Activated naive CD4-positive, alpha-beta T cell treated with anti-CD3 and anti-CD28 coated beads, Interleukin-2, amount 50 U/mL, for 24 hours (primary cell): ENCODE results near the gene ADAMTS14.

Source experiments
- H3K27ac Mint-ChIP-seq: one replicate; pipeline ENCODE4 v1.8.0; 2021; ENCODE audit warnings: mild to moderate bottlenecking, mixed read lengths
- H3K27me3 Mint-ChIP-seq: one replicate; pipeline ENCODE4 v1.8.0; 2021; ENCODE audit warnings: mixed read lengths
- H3K36me3 Mint-ChIP-seq: one replicate; pipeline ENCODE4 v1.8.0; 2021; ENCODE audit warnings: mixed read lengths
- H3K4me1 Mint-ChIP-seq: one replicate; pipeline ENCODE4 v1.8.0; 2021; ENCODE audit warnings: mixed read lengths
- H3K4me3 Mint-ChIP-seq: one replicate; pipeline ENCODE4 v1.8.0; 2021; ENCODE audit warnings: mild to moderate bottlenecking, mixed read lengths
- H3K9me3 Mint-ChIP-seq: one replicate; pipeline ENCODE4 v1.8.0; 2021; ENCODE audit warnings: mixed read lengths

ADAMTS14 gene

GRCh38 chr10:70780772-70781171 is 108.5 kb downstream of the ADAMTS14 start:
- Mint-ChIP-seq H3K36me3 (no peaks in the 10 kb centered on the region), H3K27me3 (no peaks in the 10 kb centered on the region), H3K9me3 (no peaks in the 10 kb centered on the region), H3K4me1 (no peaks in the 10 kb centered on the region), H3K27ac (no peak overlapping the region), H3K4me3 (no peak overlapping the region)

- H3K27ac Mint-ChIP-seq: no peak overlapping the region
- H3K27me3 Mint-ChIP-seq: no peaks in the 10 kb centered on the region
- H3K9me3 Mint-ChIP-seq: no peaks in the 10 kb centered on the region
- H3K36me3 Mint-ChIP-seq: no peaks in the 10 kb centered on the region
- H3K4me3 Mint-ChIP-seq: no peak overlapping the region
- no peaks in the 10 kb centered on the region for H3K4me1 Mint-ChIP-seq
Observed at GRCh38 chr10:70781461-70782051, 109.2 kb downstream of the ADAMTS14 start.

GRCh38 chr10:70782086-70782745 is 109.9 kb downstream of the ADAMTS14 start:
- Mint-ChIP-seq H3K27me3 (no peaks in the 10 kb centered on the region), H3K27ac (no peak overlapping the region), H3K9me3 (no peaks in the 10 kb centered on the region), H3K4me3 (no peak overlapping the region), H3K36me3 (no peaks in the 10 kb centered on the region), H3K4me1 (peaks cover 7% of the 10 kb centered on the region)

DNA sequence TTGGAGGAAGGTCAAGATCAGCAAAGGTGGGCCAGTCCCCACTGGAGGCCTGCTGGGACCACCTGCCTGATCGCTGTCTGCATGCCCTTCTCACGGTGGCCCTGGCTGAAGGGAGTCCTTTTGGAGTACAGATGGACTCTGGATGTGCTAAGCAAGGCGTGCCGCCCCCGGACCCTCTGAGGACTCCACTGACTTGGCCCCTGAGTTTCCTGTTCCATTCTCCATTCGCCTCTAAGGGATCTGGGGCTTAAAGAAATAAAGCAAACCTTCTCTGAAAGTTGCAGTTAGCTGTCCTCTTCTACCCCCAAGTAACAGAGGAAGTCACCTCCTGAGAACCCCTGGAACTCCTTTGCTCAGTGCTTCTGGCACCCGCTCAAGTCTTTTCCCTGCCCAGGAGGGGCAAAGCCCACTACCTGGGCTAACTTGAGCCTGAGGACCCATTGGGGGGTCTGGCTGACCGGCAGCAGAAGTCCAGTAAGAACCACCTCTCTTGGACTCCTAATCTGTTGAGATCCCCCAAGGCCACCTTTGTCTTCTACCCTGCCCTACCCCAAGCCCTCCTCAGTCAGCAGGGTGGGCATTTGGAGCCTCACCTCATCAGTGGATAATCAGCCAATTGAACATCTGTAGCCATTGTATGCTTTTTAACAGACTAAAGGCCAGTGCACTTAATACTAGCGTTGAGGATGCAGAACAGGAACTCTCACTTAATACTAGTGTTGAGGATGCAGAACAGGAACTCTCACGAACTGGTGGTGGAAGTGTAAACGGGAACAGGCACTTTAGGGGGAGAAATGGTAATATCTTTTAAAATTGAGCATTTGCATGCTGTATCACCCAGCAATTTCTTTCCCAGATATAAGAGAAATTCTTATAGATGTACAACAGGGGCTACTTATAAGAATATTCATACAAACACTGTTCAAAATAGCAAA is 110.7 kb downstream of the ADAMTS14 start:
- Mint-ChIP-seq H3K9me3 (no peaks in the 10 kb centered on the region), H3K4me3 (no peak overlapping the region), H3K27me3 (no peaks in the 10 kb centered on the region), H3K4me1 (peaks cover 7% of the 10 kb centered on the region), H3K27ac (no peak overlapping the region), H3K36me3 (no peaks in the 10 kb centered on the region)

GRCh38 chr10:70784016-70784415 is 111.7 kb downstream of the ADAMTS14 start:
- H3K9me3 Mint-ChIP-seq: no peaks in the 10 kb centered on the region
- no peak overlapping the region for H3K27ac Mint-ChIP-seq
- H3K27me3 Mint-ChIP-seq: no peaks in the 10 kb centered on the region
- peaks cover 7% of the 10 kb centered on the region for H3K4me1 Mint-ChIP-seq
- H3K4me3 Mint-ChIP-seq: no peak overlapping the region
- H3K36me3 Mint-ChIP-seq: no peaks in the 10 kb centered on the region

DNA sequence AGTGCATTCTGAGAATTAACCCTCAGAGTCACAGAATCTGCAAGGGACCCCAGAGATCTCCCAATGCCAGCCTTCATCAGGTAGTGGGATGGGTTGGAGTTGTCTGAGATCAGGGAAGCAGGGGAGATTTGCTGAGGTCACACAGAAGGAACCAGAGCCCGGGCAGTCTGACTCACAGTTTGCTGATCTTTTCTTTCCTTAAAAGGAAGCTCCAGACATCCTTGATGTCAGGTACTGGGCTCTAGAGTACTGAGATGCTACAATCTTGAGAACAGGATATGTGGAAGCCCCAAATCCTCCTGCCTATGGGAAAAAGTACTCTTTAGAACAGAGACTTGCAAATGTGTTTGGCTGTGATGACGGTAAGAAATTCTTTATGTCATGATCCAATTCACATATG is 112.2 kb downstream of the ADAMTS14 start:
- Mint-ChIP-seq H3K27me3 (no peaks in the 10 kb centered on the region), H3K9me3 (no peaks in the 10 kb centered on the region), H3K4me1 (peaks cover 7% of the 10 kb centered on the region), H3K27ac (no peak overlapping the region), H3K36me3 (no peaks in the 10 kb centered on the region), H3K4me3 (no peak overlapping the region)

DNA sequence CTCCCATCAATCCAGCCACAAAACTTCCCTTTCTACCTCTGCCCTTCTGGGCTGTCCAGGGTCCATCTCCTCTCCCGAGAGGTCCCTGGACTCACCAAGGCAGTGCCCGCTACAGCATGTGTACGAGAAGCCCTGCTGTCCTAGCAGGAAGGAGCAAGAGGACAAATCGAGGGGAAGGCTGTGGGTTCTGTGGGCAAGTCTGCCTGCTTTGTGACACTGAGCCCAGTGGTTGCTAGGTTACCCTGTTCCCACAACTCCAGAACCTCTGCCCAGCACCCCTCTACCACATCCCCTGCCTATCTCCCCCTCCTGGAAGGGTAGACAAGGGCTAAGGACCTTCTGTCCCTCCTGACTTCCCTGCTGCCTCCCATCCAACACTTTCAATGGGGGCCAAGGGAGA is 112.9 kb downstream of the ADAMTS14 start, which contains the start of gene TBATA:
Gene TBATA (minus strand): TSS at position 188 of the 400 bp plus-strand sequence. CDS start 1,998 bp downstream, outside the sequence.
- H3K4me1 Mint-ChIP-seq: peaks cover 7% of the 10 kb centered on the region
- no peaks in the 10 kb centered on the region for H3K27me3 Mint-ChIP-seq
- H3K4me3 Mint-ChIP-seq: no peak within 1 kb of the TSS
- H3K27ac Mint-ChIP-seq: no peak within 1 kb of the TSS
- no peaks in the 10 kb centered on the region for H3K9me3 Mint-ChIP-seq
- no peaks in the 10 kb centered on the region for H3K36me3 Mint-ChIP-seq

GRCh38 chr10:70786799-70787415 is 114.6 kb downstream of the ADAMTS14 start:
- H3K27me3 Mint-ChIP-seq: no peaks in the 10 kb centered on the region
- no peaks in the 10 kb centered on the region for H3K36me3 Mint-ChIP-seq
- no peak overlapping the region for H3K4me3 Mint-ChIP-seq
- peaks cover 13% of the 10 kb centered on the region for H3K4me1 Mint-ChIP-seq
- H3K27ac Mint-ChIP-seq: peak overlapping the region; percentile 53
- no peaks in the 10 kb centered on the region for H3K9me3 Mint-ChIP-seq

GRCh38 chr10:70791386-70792039 is 119.2 kb downstream of the ADAMTS14 start:
- Mint-ChIP-seq H3K4me1 (peaks cover 13% of the 10 kb centered on the region), H3K27ac (no peak overlapping the region), H3K9me3 (peaks cover 2% of the 10 kb centered on the region), H3K27me3 (peaks cover 5% of the 10 kb centered on the region), H3K4me3 (no peak overlapping the region), H3K36me3 (no peaks in the 10 kb centered on the region)

- H3K4me1 Mint-ChIP-seq: peaks cover 3% of the 10 kb centered on the region
- H3K4me3 Mint-ChIP-seq: no peak overlapping the region
Observed at GRCh38 chr10:70795613-70796012, 123.3 kb downstream of the ADAMTS14 start.

DNA sequence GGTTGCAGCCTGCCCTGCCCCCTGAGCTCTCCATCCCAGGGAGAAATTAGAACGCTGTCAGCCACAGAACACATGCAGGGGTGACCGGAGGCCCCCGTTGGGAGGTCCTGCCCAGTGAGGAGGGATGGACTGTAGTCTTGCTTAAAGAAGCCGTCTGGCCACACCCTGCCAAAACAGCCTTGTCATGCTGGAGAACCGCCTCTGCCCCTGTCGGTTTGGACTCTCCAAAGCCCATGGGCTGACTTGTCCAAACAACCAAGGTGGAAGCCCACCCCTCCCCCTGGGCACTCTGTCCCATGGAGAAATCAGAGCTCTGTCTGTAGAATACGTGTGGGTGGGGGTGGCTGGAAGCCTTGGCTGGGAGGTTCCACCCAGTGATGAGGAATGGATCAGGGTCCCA is 125.5 kb downstream of the ADAMTS14 start:
- H3K9me3 Mint-ChIP-seq: peaks cover 5% of the 10 kb centered on the region
- H3K36me3 Mint-ChIP-seq: no peaks in the 10 kb centered on the region
- H3K4me3 Mint-ChIP-seq: no peak overlapping the region
- no peaks in the 10 kb centered on the region for H3K4me1 Mint-ChIP-seq
- peaks cover 16% of the 10 kb centered on the region for H3K27me3 Mint-ChIP-seq
- no peak overlapping the region for H3K27ac Mint-ChIP-seq

More at GRCh38 chr10:70795613-70796012, 123.3 kb downstream of the ADAMTS14 start:
- H3K36me3 Mint-ChIP-seq: no peaks in the 10 kb centered on the region
- H3K27me3 Mint-ChIP-seq: peaks cover 11% of the 10 kb centered on the region
- no peak overlapping the region for H3K27ac Mint-ChIP-seq
- H3K9me3 Mint-ChIP-seq: peaks cover 5% of the 10 kb centered on the region

- Mint-ChIP-seq H3K4me3 (no peak overlapping the region), H3K9me3 (peaks cover 5% of the 10 kb centered on the region), H3K36me3 (no peaks in the 10 kb centered on the region), H3K4me1 (no peaks in the 10 kb centered on the region), H3K27ac (no peak overlapping the region), H3K27me3 (peaks cover 16% of the 10 kb centered on the region)
Observed at GRCh38 chr10:70799124-70799523, 126.8 kb downstream of the ADAMTS14 start.

- Mint-ChIP-seq H3K9me3 (no peaks in the 10 kb centered on the region), H3K4me1 (no peaks in the 10 kb centered on the region), H3K4me3 (no peak overlapping the region), H3K27me3 (peaks cover 17% of the 10 kb centered on the region), H3K27ac (peak overlapping the region; percentile 38), H3K36me3 (no peaks in the 10 kb centered on the region)
Observed at GRCh38 chr10:70801854-70802253, 129.5 kb downstream of the ADAMTS14 start.

GRCh38 chr10:70803775-70804420 is 131.6 kb downstream of the ADAMTS14 start:
- Mint-ChIP-seq H3K4me3 (no peak overlapping the region), H3K27ac (no peak overlapping the region), H3K27me3 (peaks cover 14% of the 10 kb centered on the region), H3K4me1 (no peaks in the 10 kb centered on the region), H3K9me3 (no peaks in the 10 kb centered on the region), H3K36me3 (no peaks in the 10 kb centered on the region)

- Mint-ChIP-seq H3K27me3 (peaks cover 11% of the 10 kb centered on the region), H3K27ac (no peak overlapping the region)
Observed at GRCh38 chr10:70804421-70804808, 132.1 kb downstream of the ADAMTS14 start.

More at GRCh38 chr10:70804421-70804808, 132.1 kb downstream of the ADAMTS14 start:
- H3K36me3 Mint-ChIP-seq: no peaks in the 10 kb centered on the region
- H3K4me3 Mint-ChIP-seq: no peak overlapping the region
- H3K9me3 Mint-ChIP-seq: no peaks in the 10 kb centered on the region
- H3K4me1 Mint-ChIP-seq: no peaks in the 10 kb centered on the region
